ENCODE data around the gene TMEM223.

TMEM223 gene

DNA sequence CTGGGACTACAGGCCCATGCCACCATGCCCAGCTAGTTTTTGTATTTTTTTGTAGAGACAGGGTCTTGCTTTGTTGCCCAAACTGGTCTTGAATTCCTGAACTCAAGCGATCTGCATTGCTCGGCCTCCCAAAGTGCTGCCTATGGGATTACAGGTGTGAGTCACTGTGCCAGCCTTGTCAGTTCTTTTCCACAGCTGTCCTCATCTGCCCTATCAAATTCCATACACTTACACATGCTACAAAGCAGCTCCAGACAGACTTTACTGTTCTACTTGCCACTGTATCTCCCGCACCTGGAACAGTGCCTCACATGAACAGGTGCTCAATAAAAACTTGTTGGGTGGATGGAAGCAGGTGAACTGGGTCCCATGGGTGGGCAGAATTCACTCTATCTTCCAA is 31.9 kb upstream of the TMEM223 start:
- Histone ChIP-seq H3K79me2 (ENCODE audit: insufficient read depth, low read depth) (peaks cover 4% of the 10 kb centered on the region; the same call in 1 of the 2 replicates), H3K4me3 (IDR thresholded peaks at IDR 0.05; ENCODE audit: insufficient read depth, low read depth, low read length) (no peak overlapping the region), H3K4me2 (no peak overlapping the region), H3K9ac (no peak overlapping the region), H3K27me3 (ENCODE audit: insufficient read depth, low read depth) (no peaks in the 10 kb centered on the region), H4K20me1 (ENCODE audit: insufficient read depth) (no peaks in the 10 kb centered on the region), H3K4me1 (ENCODE audit: low read depth, poor library complexity, severe bottlenecking) (peaks cover 10% of the 10 kb centered on the region), H3K36me3 (ENCODE audit: insufficient read depth) (peaks cover 5% of the 10 kb centered on the region; the same call in 1 of the 2 replicates), H3K27ac (no peak overlapping the region), H2AFZ (ENCODE audit: low read depth) (no peak overlapping the region)
- TF ChIP-seq, protein P1, sequence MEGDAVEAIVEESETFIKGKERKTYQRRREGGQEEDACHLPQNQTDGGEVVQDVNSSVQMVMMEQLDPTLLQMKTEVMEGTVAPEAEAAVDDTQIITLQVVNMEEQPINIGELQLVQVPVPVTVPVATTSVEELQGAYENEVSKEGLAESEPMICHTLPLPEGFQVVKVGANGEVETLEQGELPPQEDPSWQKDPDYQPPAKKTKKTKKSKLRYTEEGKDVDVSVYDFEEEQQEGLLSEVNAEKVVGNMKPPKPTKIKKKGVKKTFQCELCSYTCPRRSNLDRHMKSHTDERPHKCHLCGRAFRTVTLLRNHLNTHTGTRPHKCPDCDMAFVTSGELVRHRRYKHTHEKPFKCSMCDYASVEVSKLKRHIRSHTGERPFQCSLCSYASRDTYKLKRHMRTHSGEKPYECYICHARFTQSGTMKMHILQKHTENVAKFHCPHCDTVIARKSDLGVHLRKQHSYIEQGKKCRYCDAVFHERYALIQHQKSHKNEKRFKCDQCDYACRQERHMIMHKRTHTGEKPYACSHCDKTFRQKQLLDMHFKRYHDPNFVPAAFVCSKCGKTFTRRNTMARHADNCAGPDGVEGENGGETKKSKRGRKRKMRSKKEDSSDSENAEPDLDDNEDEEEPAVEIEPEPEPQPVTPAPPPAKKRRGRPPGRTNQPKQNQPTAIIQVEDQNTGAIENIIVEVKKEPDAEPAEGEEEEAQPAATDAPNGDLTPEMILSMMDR (conservative IDR thresholded peaks at IDR 0.05; ENCODE audit: low read depth, low read length), result no peak

DNA sequence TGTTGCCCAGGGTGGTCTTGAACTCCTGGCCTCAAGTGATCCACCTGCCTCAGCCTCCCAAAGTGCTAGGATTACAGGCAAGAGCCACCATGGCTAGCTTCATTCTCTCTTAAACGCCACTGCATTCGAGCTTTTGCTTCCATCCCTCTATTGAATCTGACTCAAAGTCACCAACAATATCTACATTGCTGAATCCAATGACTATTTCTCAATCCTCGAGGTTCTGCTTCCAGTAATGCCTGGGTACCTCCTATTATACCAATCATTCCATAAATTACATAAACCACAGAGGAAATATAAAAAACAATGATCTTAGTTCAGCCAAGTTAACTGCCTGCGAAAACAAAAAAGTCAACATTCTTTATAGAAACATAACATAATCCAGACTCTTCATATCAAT is 25.3 kb upstream of the TMEM223 start:
- Histone ChIP-seq H3K36me3 (ENCODE audit: insufficient read depth) (0 out of 2 replicates have a peak, but pooled peaks cover 5% of the 10 kb centered on the region), H3K79me2 (ENCODE audit: insufficient read depth, low read depth) (no peaks in the 10 kb centered on the region), H2AFZ (ENCODE audit: low read depth) (no peak overlapping the region), H3K27ac (no peak overlapping the region), H3K9ac (no peak overlapping the region), H3K4me3 (IDR thresholded peaks at IDR 0.05; ENCODE audit: insufficient read depth, low read depth, low read length) (no peak overlapping the region), H3K4me2 (no peak overlapping the region), H4K20me1 (ENCODE audit: insufficient read depth) (no peaks in the 10 kb centered on the region), H3K27me3 (ENCODE audit: insufficient read depth, low read depth) (no peaks in the 10 kb centered on the region), H3K4me1 (ENCODE audit: low read depth, poor library complexity, severe bottlenecking) (peaks cover 16% of the 10 kb centered on the region)
- TF ChIP-seq, protein P1 (conservative IDR thresholded peaks at IDR 0.05; ENCODE audit: low read depth, low read length), result no peak

DNA sequence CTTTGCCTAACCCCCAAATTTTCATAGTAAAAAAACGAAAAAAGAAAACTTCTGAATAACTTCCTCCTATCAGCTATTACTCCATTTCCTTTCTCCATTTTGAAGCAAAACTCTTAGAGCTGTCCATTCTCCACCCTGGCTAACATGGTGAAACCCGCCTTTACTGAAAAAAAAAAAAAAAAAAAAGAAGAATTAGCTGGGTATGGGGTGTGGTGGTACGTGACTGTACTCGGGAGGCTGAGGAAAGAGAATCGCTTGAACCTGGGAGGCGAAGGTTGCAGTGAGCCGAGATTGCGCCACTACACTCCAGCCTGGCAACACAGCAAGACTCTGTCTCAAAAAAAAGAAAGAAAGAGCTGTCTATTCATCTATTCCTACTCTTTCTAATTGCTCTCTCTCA is 24.8 kb upstream of the TMEM223 start:
- Histone ChIP-seq H2AFZ (ENCODE audit: low read depth) (no peak overlapping the region), H3K9ac (no peak overlapping the region), H3K79me2 (ENCODE audit: insufficient read depth, low read depth) (no peaks in the 10 kb centered on the region), H3K4me2 (no peak overlapping the region), H3K27ac (no peak overlapping the region), H3K27me3 (ENCODE audit: insufficient read depth, low read depth) (no peaks in the 10 kb centered on the region), H3K4me1 (ENCODE audit: low read depth, poor library complexity, severe bottlenecking) (peaks cover 16% of the 10 kb centered on the region), H3K36me3 (ENCODE audit: insufficient read depth) (0 out of 2 replicates have a peak, but pooled peaks cover 5% of the 10 kb centered on the region), H3K4me3 (IDR thresholded peaks at IDR 0.05; ENCODE audit: insufficient read depth, low read depth, low read length) (no peak overlapping the region), H4K20me1 (ENCODE audit: insufficient read depth) (no peaks in the 10 kb centered on the region)
- TF ChIP-seq, protein P1 (conservative IDR thresholded peaks at IDR 0.05; ENCODE audit: low read depth, low read length), result no peak

DNA sequence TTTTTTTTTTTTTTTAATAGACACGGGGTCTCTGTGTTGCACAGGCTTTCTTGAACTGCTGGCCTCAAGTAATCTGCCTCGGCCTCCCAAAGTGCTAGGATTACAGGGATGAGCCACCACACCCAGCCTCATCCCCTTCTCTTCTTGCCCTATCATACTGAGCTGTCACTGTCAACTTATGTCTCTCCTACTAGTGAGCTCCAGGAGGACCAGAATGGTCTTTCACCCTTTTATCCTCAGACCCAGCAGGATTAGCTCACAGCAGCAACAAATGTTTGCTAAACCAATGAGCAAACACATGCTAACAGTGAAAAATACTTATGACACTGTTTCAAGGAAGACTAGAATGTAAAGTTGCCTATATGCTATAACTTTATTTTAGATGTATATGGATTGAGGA is 19.9 kb upstream of the TMEM223 start:
- Histone ChIP-seq H3K4me3 (IDR thresholded peaks at IDR 0.05; ENCODE audit: insufficient read depth, low read depth, low read length) (no peak overlapping the region), H3K79me2 (ENCODE audit: insufficient read depth, low read depth) (no peaks in the 10 kb centered on the region), H4K20me1 (ENCODE audit: insufficient read depth) (no peaks in the 10 kb centered on the region), H2AFZ (ENCODE audit: low read depth) (no peak overlapping the region), H3K27ac (no peak overlapping the region), H3K27me3 (ENCODE audit: insufficient read depth, low read depth) (no peaks in the 10 kb centered on the region), H3K4me1 (ENCODE audit: low read depth, poor library complexity, severe bottlenecking) (peaks cover 21% of the 10 kb centered on the region), H3K9ac (no peak overlapping the region), H3K36me3 (ENCODE audit: insufficient read depth) (no peaks in the 10 kb centered on the region), H3K4me2 (no peak overlapping the region)
- TF ChIP-seq, protein P1 (conservative IDR thresholded peaks at IDR 0.05; ENCODE audit: low read depth, low read length), result no peak

Measured in KMS-11 (cell line).